ENCODE measurements around the gene TAF4.
A peak's percentile ranks its signal among the peaks of the same experiment; 100 is the strongest.
"Not testable (repeated sequence)": the region's sequence is repeated elsewhere in the genome, so short reads cannot be mapped to it uniquely, and the experiment has no call there.

The TAF4 gene

DNA sequence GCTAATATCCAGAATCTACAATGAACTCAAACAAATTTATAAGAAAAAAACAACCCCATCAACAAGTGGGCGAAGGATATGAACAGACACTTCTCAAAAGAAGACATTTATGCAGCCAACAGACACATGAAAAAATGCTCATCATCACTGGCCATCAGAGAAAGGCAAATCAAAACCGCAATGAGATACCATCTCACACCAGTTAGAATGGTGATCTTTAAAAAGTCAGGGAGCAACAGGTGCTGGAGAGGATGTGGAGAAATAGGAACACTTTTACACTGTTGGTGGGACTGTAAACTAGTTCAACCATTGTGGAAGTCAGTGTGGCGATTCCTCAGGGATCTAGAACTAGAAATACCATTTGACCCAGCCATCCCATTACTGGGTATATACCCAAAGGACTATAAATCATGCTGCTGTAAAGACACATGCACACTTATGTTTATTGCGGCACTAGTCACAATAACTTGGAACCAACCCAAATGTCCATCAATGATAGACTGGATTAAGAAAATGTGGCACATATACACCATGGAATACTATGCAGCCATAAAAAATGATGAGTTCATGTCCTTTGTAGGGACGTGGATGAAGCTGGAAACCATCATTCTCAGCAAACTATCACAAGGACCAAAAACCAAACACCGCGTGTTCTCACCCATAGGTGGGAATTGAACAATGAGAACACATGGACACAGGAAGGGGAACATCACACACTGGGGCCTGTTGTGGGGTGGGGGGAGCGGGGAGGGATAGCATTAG, 6.2 kb upstream of the TAF4 start:
- not testable (repeated sequence) for DNase-seq

- no peak for DNase-seq
These were observed 4.1 kb upstream of the TAF4 start for GRCh38 chr20:62069741-62070216.

DNA sequence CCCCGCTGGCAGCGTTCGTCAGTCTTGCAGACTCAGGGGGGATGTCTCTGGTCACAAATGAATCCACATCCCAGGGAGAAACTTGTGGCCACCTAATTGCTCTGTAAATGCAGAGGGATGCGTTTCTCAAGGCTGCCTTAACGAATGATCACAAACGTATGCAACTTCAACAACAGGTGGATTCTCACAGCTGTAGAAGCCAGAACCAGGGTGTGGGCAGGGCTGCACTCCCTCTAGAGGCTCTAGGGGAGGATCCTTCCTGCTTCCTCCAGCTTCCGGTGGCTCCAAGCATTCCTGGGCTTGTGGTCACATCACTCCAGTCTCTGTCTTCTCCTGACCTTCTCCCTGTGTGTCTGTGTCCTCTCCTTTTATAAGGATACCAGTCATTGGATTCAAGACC, 3.3 kb upstream of the TAF4 start:
- DNase-seq, result no peak

- no peak for DNase-seq
These were observed 2.0 kb upstream of the TAF4 start for GRCh38 chr20:62067547-62068260.

GRCh38 chr20:62066983-62067433, 1.3 kb upstream of the TAF4 start:
- DNase-seq, result no peak

DNA sequence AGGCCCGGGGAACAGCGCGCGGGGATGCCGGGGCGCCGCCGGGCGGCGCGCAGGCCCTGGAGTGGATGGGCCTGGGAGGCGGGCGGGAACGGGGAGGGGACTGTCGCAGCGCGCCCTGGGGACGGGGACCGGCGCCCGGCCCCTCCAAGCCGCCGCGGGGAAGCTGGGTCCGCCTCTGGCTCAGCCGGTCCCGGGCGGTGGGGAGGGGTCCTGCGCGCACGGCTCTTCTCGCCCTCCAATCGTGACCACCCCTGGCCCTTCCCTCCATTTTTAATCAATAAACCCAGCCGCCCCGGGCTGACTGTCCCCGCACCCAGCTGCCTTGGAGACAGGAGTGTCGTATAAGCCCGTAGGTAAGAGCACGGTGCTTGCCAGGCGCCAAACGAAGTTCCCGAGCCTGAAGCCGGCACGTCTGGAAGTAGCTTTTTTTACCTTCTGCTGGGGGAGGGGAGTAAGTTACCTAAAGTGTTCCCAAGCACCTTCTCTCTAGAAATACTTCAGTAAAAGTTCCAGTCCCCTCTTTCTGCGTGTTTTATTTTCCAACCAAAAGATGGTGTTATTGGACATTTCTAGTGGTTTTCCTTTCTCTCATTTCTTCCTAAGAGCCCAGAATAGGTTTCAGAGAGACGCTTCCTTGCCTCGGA, 780 bp upstream of the TAF4 start:
- DNase-seq, result peak; percentile 62

DNA sequence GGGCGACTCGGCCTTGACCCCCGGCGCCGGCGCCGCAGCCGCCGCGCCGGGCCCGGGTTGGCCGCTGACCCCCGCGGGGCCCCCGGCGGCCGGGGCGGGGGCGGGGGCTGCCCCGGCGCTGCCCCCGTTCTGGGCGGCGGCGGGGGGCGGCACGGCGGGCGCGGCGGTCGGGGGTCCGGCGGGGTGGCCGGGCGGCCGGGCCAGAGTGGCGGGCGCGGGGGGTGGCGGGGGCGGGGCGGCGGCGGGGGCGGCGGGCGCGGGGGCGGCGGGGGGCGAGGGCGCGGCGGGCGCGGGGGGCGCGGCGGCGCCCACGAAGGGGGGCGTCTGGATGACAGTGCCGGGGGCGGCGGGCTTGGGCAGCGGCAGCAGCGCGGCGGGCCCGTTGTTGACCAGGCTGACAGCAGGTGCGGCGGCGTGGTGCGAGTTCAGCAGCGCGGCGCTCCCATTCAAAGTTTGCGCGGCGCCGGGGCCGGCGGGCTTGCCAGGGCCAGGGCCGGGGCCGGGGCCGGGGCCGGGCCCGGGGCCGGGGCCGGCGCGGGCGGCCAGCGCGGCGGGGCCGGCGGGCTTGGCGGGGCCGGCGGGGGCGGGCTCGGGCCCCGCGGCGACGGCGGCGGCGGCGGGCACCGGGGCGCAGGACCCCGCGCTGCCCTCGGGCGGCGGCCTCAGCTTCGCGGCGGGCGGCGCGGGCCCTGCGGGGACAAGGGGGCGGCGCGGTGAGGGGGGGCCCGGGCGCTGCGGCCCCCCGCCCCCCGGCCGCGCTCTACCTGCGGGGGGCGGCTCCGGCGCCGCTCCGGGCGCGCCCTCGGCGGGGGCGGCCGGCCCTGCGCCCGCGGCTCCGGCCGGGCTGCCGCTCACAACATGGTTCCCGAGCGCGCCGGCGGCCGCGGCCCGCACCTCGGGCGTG, 659 bp downstream of the TAF4 start:
- no peak for DNase-seq

DNA sequence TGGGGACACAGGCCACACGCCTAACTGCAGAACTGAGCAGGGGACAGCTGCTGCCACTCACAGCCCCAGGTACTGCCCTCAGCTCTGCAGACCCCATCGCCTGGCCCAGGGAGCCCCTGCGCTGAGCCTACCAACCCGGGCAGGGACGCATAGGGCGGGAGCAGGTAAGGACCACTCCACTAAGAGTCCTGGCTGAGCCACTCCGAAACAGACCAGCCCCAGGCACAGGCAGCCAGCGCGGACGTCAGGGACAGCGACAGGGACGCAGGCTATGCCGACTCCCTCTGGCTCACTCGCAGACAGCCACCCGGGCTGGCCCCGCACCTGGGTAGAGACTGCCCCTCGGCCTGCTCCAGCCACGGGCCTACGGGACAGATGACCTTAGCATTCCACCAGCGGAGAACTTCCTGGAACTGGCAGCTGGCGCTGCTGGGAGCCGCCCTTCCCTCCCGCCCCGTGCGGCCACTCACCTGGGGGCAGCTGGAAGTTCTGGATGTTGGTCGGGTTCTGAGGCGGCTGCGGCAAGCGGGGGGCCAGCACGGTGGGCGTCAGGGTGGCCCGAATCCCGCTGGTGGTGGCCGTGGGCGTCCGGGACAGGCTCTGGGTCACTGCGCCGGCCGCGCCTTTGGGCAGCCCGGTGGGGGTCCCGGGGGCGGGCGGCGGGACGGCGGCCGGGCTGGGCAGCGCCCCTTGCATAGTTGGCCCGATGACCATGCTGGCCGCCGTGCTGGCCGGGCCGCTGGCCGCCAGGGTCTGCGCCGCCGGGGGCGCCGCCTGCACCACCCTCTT, 1.5 kb downstream of the TAF4 start:
- no peak for DNase-seq

GRCh38 chr20:62063315-62063980, 2.2 kb downstream of the TAF4 start:
- no peak for DNase-seq

DNA sequence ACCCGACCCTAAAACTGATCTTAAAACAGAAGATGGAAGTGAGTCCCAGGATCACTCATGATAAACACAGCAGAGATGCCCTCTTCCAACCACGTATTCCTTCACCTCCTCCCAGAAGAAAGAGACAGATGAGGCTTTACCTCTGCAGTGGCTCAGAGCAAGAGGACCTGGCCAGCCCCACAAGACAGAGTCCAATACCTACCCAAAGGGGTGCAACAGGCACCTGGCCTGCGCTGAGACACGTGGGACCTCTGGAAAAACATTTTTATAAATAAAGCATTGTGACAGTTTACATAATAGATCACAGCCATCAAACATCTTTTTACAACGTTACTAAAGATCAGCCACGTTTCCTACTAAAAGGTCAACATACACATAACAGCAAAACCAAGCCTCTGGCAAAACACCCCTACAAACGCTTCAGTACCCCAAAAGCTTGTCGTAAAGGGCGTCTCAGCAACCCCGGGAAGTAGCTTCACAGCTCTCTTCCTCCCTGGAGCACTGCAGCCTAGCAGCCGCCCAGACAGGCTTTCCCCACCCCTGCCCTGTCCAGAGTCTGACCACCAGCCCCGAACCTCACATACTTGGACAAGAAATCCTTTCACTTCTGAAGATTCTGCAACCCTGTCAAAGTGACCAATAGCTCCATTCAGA, 2.9 kb downstream of the TAF4 start:
- DNase-seq, result no peak

- no peak for DNase-seq
These were observed 3.7 kb downstream of the TAF4 start for GRCh38 chr20:62061851-62062423.

DNA sequence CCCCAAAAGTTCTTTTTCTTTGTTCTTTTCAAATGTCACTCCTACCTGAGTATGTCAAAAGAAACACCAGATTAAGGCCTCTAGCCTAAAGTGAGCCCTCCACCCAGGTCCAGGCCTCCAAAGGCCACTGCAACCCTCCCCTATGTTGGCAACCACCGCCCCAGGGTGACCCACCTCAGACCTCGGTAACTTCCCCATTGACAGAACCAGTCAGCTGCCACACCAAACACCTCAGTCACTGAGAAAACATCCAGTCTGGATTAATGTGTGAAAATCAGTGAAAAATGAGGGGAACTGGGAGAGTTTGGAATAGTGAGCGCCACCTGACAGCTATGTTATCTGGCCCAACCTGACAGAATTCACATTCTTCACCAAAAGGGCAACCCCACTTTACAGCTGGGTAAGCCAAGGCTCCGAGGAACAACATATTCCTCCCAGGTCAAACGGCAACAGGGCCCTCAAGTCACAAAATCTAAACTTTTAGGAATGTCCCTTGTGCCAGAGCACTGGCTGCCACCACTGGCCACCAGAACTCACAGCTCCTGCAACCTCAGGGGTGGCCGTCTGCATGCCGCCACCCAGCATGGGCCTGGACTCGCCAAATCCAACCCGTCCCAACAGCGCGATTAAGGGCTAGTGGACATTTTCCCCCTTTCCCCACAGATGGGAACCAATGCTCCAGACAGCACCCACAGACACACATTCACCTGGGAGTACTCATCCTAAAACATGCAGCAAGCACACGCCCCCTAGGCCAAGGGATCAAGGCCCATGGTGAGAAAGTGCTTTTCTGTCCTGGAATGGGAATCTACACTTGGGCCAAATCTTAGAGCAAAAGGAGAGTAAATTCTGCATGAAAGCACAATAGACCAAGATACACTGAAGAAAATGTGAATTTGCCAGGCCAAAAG, 4.8 kb downstream of the TAF4 start:
- DNase-seq, result no peak

DNA sequence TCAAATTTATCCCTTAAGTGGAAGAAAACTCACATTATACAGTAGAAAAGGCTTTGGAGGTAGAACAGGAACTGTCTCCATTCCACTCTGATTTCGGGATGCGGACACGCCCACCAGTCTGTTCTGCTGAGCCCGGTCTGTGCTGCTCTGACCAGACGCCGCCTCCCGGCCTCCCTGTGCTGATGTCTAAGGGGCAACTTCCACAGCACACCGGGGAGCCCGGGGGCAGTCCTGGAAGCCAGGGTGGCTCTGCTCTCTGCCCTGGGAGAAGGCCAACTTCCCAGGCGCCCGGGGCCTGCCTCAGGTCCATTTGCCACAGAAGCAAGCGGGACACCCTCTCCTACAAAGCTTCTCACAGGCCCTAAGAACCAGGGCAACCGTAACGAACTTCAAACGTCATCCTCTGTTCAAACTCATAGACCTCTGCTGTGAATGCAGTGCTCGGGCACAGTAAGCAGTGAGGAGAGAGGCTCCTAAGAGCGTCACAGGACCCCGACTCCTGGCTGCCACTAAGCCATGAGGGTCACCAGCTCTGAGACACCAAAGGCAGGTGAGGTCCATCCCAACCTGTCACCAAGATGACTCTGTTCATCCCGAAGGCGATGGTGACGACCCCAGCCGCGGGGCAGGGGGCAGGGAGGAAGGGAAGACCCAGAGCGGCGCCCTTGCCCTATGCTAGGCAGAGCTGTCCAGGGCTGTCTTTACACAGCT, 5.6 kb downstream of the TAF4 start:
- DNase-seq, result no peak

GRCh38 chr20:62059401-62059800, 6.3 kb downstream of the TAF4 start:
- DNase-seq, result no peak

GRCh38 chr20:62058941-62059340, 6.7 kb downstream of the TAF4 start:
- no peak for DNase-seq

GRCh38 chr20:62056975-62057374, 8.7 kb downstream of the TAF4 start:
- DNase-seq, result no peak

DNA sequence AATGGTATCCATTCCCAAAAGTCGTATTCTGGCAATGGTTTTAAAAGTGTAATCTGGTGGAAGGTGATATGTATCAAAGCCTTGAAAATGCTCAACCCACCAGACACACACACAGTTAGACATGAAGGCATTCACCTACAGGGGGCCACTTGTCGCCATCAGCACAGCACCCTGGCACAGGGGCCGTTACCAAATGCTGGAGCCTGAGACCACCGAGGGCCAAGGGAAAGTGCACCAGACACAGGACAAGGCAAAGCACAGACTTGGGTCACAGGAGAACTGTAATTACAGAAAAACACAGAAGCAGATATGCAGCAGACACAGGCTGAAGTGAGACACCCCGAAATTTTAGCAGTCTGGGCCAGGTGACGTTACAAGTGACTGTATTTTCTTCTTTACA, 9.3 kb downstream of the TAF4 start:
- DNase-seq, result no peak

DNA sequence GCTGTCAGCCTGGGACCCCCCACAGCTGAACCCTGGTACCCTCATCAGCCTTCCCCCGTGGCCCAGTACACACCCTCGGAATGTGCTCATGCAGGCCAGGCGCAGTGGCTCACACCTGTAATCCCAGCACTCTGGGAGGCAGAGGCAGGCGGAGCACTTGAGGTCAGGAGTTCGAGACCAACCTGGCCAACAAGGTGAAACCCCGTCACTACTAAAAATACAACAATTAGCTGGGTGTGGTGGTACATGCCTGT, 9.9 kb downstream of the TAF4 start:
- DNase-seq, result not testable (repeated sequence)
